ENCODE data around the gene PLCB1. TPM values are rescaled to one million over a fixed set of nuclear protein-coding genes. Genes with fewer than 3 reads are reported as not detected.

The PLCB1 gene
- total RNA-seq, 3 donors from 2014 or later = 12.2 to 106 (median 30.5) TPM

DNA sequence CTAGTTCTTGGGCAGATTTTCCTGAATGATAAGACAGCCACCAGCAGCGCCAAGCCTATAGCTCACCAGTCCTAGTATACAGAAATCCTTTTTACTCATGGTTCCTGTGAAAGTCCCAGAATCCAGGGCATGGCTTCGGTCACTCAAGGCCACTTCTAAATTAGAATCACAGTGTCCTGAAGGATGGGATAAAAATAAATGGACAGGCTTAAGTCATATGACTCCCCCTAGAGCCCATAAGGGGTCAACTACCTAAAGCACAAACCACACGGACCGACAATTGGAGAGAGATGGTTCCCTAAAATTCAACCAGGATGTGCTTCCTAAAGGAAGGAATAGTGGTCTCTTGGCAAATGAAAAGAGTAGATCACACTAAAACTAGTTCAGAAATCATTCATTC, 532.7 kb downstream of the PLCB1 start:
- Histone ChIP-seq H3K27me3 (no peaks in the 10 kb centered on the region), H3K9me3 (no peaks in the 10 kb centered on the region), H3K4me1 (no peaks in the 10 kb centered on the region), H3K4me3 (no peak overlapping the region), H3K27ac (no peak overlapping the region), H3K36me3 (no peaks in the 10 kb centered on the region)
- no peak for DNase-seq (ENCODE audit: low spot score in 2 of 2)
- no peak for TF ChIP-seq POLR2A (IDR thresholded peaks at IDR 0.05)
- TF ChIP-seq, protein P1, sequence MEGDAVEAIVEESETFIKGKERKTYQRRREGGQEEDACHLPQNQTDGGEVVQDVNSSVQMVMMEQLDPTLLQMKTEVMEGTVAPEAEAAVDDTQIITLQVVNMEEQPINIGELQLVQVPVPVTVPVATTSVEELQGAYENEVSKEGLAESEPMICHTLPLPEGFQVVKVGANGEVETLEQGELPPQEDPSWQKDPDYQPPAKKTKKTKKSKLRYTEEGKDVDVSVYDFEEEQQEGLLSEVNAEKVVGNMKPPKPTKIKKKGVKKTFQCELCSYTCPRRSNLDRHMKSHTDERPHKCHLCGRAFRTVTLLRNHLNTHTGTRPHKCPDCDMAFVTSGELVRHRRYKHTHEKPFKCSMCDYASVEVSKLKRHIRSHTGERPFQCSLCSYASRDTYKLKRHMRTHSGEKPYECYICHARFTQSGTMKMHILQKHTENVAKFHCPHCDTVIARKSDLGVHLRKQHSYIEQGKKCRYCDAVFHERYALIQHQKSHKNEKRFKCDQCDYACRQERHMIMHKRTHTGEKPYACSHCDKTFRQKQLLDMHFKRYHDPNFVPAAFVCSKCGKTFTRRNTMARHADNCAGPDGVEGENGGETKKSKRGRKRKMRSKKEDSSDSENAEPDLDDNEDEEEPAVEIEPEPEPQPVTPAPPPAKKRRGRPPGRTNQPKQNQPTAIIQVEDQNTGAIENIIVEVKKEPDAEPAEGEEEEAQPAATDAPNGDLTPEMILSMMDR (IDR thresholded peaks at IDR 0.05) = no peak
- TF ChIP-seq POLR2AphosphoS5 (IDR thresholded peaks at IDR 0.05) = no peak
- intact Hi-C loops (cut with DNase I; ENCODE audit: low total_unique reads) = no loop called here

- H3K27ac ChIP-seq = peak overlapping the region in 1 of 2 donors; percentile 14
- no peaks in the 10 kb centered on the region for H3K27me3 ChIP-seq
- DNase-seq (ENCODE audit: low spot score in 2 of 2) = no peak
- no peak overlapping the region for H3K4me3 ChIP-seq
- no peak for TF ChIP-seq POLR2A (IDR thresholded peaks at IDR 0.05)
- no peak for TF ChIP-seq POLR2AphosphoS5 (IDR thresholded peaks at IDR 0.05)
- TF ChIP-seq, protein P1 (IDR thresholded peaks at IDR 0.05) = no peak
- H3K36me3 ChIP-seq = no peaks in the 10 kb centered on the region
- no peaks in the 10 kb centered on the region for H3K4me1 ChIP-seq
- intact Hi-C loops (cut with DNase I; ENCODE audit: low total_unique reads) = no loop called here
- no peaks in the 10 kb centered on the region for H3K9me3 ChIP-seq
Observed at GRCh38 chr20:8667306-8667705, 535.2 kb downstream of the PLCB1 start.

GRCh38 chr20:8670207-8670892, 538.3 kb downstream of the PLCB1 start:
- H3K9me3 ChIP-seq = no peaks in the 10 kb centered on the region
- no peak for TF ChIP-seq POLR2AphosphoS5 (IDR thresholded peaks at IDR 0.05)
- TF ChIP-seq POLR2A (IDR thresholded peaks at IDR 0.05) = no peak
- TF ChIP-seq, protein P1 (IDR thresholded peaks at IDR 0.05) = no peak
- H3K36me3 ChIP-seq = no peaks in the 10 kb centered on the region
- no peak for DNase-seq (ENCODE audit: low spot score in 2 of 2)
- H3K27ac ChIP-seq = no peak overlapping the region
- intact Hi-C loops (cut with DNase I; ENCODE audit: low total_unique reads) = no loop called here
- no peak overlapping the region for H3K4me3 ChIP-seq
- H3K4me1 ChIP-seq = no peaks in the 10 kb centered on the region
- H3K27me3 ChIP-seq = no peaks in the 10 kb centered on the region

GRCh38 chr20:8670893-8671215, 538.8 kb downstream of the PLCB1 start:
- H3K9me3 ChIP-seq = no peaks in the 10 kb centered on the region
- no peak for DNase-seq (ENCODE audit: low spot score in 2 of 2)
- intact Hi-C loops (cut with DNase I; ENCODE audit: low total_unique reads) = no loop called here
- H3K27me3 ChIP-seq = no peaks in the 10 kb centered on the region
- TF ChIP-seq POLR2AphosphoS5 (IDR thresholded peaks at IDR 0.05) = no peak
- no peak for TF ChIP-seq POLR2A (IDR thresholded peaks at IDR 0.05)
- TF ChIP-seq, protein P1 (IDR thresholded peaks at IDR 0.05) = no peak
- no peaks in the 10 kb centered on the region for H3K4me1 ChIP-seq
- no peak overlapping the region for H3K27ac ChIP-seq
- no peaks in the 10 kb centered on the region for H3K36me3 ChIP-seq
- H3K4me3 ChIP-seq = no peak overlapping the region

DNA sequence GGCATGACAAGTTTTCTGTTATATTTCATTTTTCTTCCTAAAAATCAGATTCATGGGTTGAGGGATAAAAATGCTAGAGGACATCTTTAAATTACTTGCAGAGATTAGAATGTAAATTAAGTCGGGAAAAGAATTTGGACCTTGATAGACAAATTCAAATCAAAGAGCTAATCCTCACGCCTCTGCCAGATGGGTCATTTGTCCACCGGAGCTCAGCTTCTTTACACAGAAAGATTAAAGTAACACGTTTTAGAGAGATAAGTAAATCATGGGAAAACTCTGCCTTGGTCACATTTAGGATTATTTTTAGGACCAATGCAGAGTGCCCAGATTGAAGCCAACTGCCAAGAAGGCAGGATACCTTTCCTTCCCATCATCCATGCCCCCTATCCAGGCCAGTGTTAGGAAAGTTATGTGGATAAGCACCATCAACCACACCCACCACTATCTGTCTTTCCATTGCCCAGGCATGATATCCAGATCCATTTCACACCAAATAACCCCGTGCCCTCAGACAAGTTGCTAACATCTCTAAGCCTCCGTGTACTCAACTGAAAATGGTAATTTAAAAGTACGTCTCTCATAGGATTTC, 539.4 kb downstream of the PLCB1 start:
- Histone ChIP-seq H3K36me3 (no peaks in the 10 kb centered on the region), H3K27ac (no peak overlapping the region), H3K9me3 (no peaks in the 10 kb centered on the region), H3K27me3 (no peaks in the 10 kb centered on the region), H3K4me1 (no peaks in the 10 kb centered on the region), H3K4me3 (no peak overlapping the region)
- no peak for DNase-seq (ENCODE audit: low spot score in 2 of 2)
- intact Hi-C loops (cut with DNase I; ENCODE audit: low total_unique reads) = no loop called here
- TF ChIP-seq, protein P1 (IDR thresholded peaks at IDR 0.05) = no peak
- TF ChIP-seq POLR2A (IDR thresholded peaks at IDR 0.05) = no peak

Measured in breast epithelium (tissue), 4 donors.